K562 (cell line): ENCODE measurements around the gene ROPN1L.
A peak's percentile ranks its signal among the peaks of the same experiment; 100 is the strongest.

Experiments
- AFF4 ChIP-seq: sonication (generic); formaldehyde crosslinking; IDR thresholded peaks from 2 replicates; pipeline ENCODE4 v1.8.0; 2023; ENCODE audit warnings: mild to moderate bottlenecking, missing genetic modification reagents
- ARID3B ChIP-seq: fragments of 250-450 bp; sonication (Bioruptor Pico); IDR thresholded peaks from 2 replicates; pipeline ENCODE4 v1.4.0; 2020; ENCODE audit warnings: borderline replicate concordance
- CEBPZ ChIP-seq: fragments of 150-350 bp; IDR thresholded peaks from 2 replicates; pipeline ENCODE4 v1.6.1; 2014; ENCODE audit warnings: low read depth, mild to moderate bottlenecking, low read length, borderline replicate concordance
- POLR2A ChIP-seq: fragments of 450-650 bp; conservative IDR thresholded peaks from 2 replicates; pipeline ENCODE4 v1.6.1; 2016
- SIN3A ChIP-seq, 2 experiments: fragments of 150-350 bp in 1 of 2; IDR thresholded peaks; 2 replicates each; pipeline ENCODE4 v1.6.1; 2011 to 2016; ENCODE audit warnings: borderline replicate concordance in 2 of 2, low read depth in 2 of 2, low read length in 2 of 2, mild to moderate bottlenecking in 2 of 2, moderate library complexity in 2 of 2; ENCODE audit not compliant: control insufficient read depth in 1 of 2
- WHSC1 ChIP-seq: IDR thresholded peaks from one replicate; pipeline ENCODE4 v1.6.1; 2012; ENCODE audit warnings: low read length, control low read depth, inconsistent platforms
- ZC3H11A ChIP-seq: IDR thresholded peaks from 2 replicates; pipeline ENCODE4 v1.6.1; 2012; ENCODE audit warnings: low read depth, low read length, improper control_type of control experiment
- TF ChIP-seq, protein P1 (sequence below): sonication (generic); formaldehyde crosslinking; IDR thresholded peaks from 2 replicates; pipeline ENCODE4 v1.8.1; 2023; ENCODE audit warnings: mild to moderate bottlenecking, missing genetic modification reagents
- TF ChIP-seq, protein P2 (sequence below), 3 experiments: IDR thresholded peaks in 2 of 3; conservative IDR thresholded peaks in 1 of 3; 2 replicates each; pipeline ENCODE4 v1.5.1; 2011 to 2012; ENCODE audit warnings: low read length in 3 of 3, mild to moderate bottlenecking in 3 of 3, control low read depth in 2 of 3, improper control_type of control experiment in 1 of 3, inconsistent platforms in 1 of 3, low read depth in 1 of 3, mixed read lengths in 1 of 3, moderate library complexity in 1 of 3; ENCODE audit not compliant: insufficient read depth in 2 of 3
- TF ChIP-seq, protein P3 (sequence below): sonication (generic); formaldehyde crosslinking; IDR thresholded peaks from 2 replicates; pipeline ENCODE4 v1.9.0; 2022; ENCODE audit warnings: mild to moderate bottlenecking, missing genetic modification reagents

GRCh38 chr5:10457682-10458574 is 16.2 kb downstream of the ROPN1L start:
- no peak for TF ChIP-seq AFF4 (CRISPR knock-in tag)
- no peak for TF ChIP-seq POLR2A
- TF ChIP-seq, protein P1, sequence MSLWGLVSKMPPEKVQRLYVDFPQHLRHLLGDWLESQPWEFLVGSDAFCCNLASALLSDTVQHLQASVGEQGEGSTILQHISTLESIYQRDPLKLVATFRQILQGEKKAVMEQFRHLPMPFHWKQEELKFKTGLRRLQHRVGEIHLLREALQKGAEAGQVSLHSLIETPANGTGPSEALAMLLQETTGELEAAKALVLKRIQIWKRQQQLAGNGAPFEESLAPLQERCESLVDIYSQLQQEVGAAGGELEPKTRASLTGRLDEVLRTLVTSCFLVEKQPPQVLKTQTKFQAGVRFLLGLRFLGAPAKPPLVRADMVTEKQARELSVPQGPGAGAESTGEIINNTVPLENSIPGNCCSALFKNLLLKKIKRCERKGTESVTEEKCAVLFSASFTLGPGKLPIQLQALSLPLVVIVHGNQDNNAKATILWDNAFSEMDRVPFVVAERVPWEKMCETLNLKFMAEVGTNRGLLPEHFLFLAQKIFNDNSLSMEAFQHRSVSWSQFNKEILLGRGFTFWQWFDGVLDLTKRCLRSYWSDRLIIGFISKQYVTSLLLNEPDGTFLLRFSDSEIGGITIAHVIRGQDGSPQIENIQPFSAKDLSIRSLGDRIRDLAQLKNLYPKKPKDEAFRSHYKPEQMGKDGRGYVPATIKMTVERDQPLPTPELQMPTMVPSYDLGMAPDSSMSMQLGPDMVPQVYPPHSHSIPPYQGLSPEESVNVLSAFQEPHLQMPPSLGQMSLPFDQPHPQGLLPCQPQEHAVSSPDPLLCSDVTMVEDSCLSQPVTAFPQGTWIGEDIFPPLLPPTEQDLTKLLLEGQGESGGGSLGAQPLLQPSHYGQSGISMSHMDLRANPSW (CRISPR knock-in tag), result no peak
- no peak for TF ChIP-seq SIN3A (IDR thresholded peaks at IDR 0.05; ENCODE audit: borderline replicate concordance in 2 of 2, control insufficient read depth in 1 of 2, low read depth in 2 of 2, low read length in 2 of 2)
- TF ChIP-seq ARID3B (CRISPR knock-in tag), result no peak
- no peak for TF ChIP-seq CEBPZ
- TF ChIP-seq, protein P2, sequence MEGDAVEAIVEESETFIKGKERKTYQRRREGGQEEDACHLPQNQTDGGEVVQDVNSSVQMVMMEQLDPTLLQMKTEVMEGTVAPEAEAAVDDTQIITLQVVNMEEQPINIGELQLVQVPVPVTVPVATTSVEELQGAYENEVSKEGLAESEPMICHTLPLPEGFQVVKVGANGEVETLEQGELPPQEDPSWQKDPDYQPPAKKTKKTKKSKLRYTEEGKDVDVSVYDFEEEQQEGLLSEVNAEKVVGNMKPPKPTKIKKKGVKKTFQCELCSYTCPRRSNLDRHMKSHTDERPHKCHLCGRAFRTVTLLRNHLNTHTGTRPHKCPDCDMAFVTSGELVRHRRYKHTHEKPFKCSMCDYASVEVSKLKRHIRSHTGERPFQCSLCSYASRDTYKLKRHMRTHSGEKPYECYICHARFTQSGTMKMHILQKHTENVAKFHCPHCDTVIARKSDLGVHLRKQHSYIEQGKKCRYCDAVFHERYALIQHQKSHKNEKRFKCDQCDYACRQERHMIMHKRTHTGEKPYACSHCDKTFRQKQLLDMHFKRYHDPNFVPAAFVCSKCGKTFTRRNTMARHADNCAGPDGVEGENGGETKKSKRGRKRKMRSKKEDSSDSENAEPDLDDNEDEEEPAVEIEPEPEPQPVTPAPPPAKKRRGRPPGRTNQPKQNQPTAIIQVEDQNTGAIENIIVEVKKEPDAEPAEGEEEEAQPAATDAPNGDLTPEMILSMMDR (IDR thresholded peaks at IDR 0.05 in 2 of 3, conservative IDR thresholded peaks at IDR 0.05 in 1 of 3; ENCODE audit: insufficient read depth in 2 of 3, low read depth in 1 of 3, low read length in 3 of 3), result peak; percentile 27 to 43 (median 34); a peak in 3 of 6 replicates
- TF ChIP-seq WHSC1, result no peak
- TF ChIP-seq ZC3H11A, result no peak
- TF ChIP-seq, protein P3, sequence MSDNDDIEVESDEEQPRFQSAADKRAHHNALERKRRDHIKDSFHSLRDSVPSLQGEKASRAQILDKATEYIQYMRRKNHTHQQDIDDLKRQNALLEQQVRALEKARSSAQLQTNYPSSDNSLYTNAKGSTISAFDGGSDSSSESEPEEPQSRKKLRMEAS (CRISPR knock-in tag), result no peak
